A549 treated with ZK216348 at 1 μM for 4 hours (cell line): ENCODE measurements around the gene SLC9A4. TPM values are rescaled to one million over a fixed set of nuclear protein-coding genes. Genes with fewer than 3 reads are reported as not detected.

Experiments
- total RNA-seq: library from RNA; stranded (reverse); fragments of 200-300 nt; extraction: Qiagen RNA extraction; gene quantifications from 5 replicates; pipeline ENCODE4 v1.2.3, GENCODE V29; 2022; ENCODE audit warnings: low read depth

Gene SLC9A4
- total RNA-seq, result not detected in 5 replicates

GRCh38 chr2:102473020-102473419 lies at the start of gene SLC9A4:
Gene SLC9A4, plus strand, starts transcription at chr2:102473226. Its CDS starts 534 bp downstream, at chr2:102473760.

Other genes with a start within 250 kb of the SLC9A4 start
- 0.68 to 1.2 TPM (median 1.1 TPM) in 5 replicates for gene IL1RL1, start 161.7 kb upstream of the SLC9A4 start, total RNA-seq
- 0.49 to 1.2 TPM (median 0.82 TPM) in 5 replicates for gene IL18R1, start 117.4 kb upstream of the SLC9A4 start, total RNA-seq
- not detected in 5 replicates for gene IL18RAP, start 50.1 kb upstream of the SLC9A4 start, total RNA-seq
- gene SLC9A2, start 146.3 kb downstream of the SLC9A4 start, total RNA-seq, result 2.5 to 3.6 TPM (median 3.0 TPM) in 5 replicates